Measurements from ENCODE around the gene FLNC.
A peak's percentile ranks its signal among the peaks of the same experiment; 100 is the strongest.

The FLNC gene

DNA sequence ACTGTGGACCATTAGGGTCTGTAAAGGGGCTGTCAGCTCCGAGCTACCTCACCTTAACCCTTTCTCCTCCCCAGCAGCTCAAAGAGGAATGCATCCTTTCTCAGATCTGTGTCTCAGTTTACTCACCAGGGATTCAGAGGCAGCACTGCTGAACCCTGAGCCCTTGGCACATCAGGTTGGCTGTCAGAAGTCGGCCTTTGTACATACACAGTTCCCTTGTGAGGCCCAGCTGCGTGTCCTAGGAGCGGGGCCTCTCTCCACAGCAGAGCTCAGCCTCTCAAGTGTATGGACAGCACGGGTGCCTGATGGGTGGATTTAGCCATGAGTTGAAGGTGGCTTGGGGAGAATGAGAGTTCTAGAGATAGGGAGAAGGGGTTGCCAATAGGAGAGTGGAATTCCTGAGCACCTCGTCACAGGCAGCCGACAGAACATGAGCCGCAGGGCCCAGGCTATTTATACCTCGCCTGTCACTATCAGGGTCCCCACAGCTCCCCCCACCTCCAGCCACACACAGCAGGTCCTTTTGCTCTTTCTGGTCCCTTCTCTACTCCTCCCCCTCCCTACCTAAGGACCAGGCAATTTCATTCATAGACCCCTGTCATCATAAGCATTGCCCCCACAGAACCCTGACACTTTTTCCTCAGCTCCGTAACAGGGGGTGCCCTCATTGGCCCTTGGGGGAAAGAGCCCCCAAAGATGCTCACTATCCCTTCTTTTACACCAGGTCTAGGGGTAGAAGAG is 2.1 kb upstream of the FLNC start:
- TF ChIP-seq, protein P1, sequence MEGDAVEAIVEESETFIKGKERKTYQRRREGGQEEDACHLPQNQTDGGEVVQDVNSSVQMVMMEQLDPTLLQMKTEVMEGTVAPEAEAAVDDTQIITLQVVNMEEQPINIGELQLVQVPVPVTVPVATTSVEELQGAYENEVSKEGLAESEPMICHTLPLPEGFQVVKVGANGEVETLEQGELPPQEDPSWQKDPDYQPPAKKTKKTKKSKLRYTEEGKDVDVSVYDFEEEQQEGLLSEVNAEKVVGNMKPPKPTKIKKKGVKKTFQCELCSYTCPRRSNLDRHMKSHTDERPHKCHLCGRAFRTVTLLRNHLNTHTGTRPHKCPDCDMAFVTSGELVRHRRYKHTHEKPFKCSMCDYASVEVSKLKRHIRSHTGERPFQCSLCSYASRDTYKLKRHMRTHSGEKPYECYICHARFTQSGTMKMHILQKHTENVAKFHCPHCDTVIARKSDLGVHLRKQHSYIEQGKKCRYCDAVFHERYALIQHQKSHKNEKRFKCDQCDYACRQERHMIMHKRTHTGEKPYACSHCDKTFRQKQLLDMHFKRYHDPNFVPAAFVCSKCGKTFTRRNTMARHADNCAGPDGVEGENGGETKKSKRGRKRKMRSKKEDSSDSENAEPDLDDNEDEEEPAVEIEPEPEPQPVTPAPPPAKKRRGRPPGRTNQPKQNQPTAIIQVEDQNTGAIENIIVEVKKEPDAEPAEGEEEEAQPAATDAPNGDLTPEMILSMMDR (IDR thresholded peaks at IDR 0.05; ENCODE audit: control extremely low read depth, extremely low read depth, low read depth, missing control alignments) = no peak
- POLR2A ChIA-PET = no interaction called here
- CTCF ChIA-PET = interaction anchor here (0.7 to 4.4 kb wide), 5 partner anchors 10 to 401 kb away, joined by 3 to 18 read pairs (median 4); no protein-coding TSS in a partner anchor
- DNase-seq (ENCODE audit: extremely low spot score) = no peak

DNA sequence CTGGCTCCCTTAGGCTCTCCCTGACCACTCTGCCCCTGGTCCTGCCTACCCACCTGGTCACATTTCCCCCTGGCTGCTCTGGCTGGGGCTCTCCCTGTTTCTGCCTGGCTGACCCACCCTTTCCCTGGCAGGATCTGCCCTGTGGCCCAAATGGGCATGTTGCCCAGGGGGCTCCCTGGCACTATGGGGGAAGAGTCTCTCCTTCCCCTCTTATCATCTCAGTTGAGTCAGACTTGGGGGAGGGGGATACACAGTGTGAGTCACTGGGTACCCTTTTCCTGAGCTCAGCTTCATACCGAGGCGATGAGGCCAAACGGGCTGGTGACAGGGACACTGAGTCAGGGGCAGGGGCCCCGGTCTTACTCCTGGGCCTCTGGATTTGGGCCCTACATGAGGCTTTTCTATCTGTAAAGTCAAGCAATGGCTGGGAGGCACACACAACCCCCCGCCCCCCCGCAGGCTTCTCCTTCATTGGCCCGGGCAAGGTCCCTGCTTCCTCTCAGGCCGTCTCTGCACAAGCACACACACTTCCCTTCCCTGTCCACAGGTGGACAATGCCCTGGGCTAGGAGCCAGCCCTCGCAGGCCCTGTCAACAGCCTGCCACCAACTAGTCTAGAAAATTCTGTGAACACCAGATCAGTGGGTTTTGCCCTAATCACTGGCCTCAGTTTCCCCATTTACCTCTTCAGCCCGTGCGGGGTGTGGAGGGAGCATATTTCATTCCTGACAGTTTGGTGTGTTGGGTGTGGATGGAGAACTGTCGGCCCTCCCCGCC is 627 bp upstream of the FLNC start:
- TF ChIP-seq, protein P1 (IDR thresholded peaks at IDR 0.05; ENCODE audit: control extremely low read depth, extremely low read depth, low read depth, missing control alignments) = no peak
- ChIA-PET POLR2A (no interaction called here), CTCF (interaction anchor here (4.4 kb wide), 1 partner anchor 12 kb away, joined by 18 read pairs; no protein-coding TSS in a partner anchor)
- DNase-seq (ENCODE audit: extremely low spot score) = no peak

DNA sequence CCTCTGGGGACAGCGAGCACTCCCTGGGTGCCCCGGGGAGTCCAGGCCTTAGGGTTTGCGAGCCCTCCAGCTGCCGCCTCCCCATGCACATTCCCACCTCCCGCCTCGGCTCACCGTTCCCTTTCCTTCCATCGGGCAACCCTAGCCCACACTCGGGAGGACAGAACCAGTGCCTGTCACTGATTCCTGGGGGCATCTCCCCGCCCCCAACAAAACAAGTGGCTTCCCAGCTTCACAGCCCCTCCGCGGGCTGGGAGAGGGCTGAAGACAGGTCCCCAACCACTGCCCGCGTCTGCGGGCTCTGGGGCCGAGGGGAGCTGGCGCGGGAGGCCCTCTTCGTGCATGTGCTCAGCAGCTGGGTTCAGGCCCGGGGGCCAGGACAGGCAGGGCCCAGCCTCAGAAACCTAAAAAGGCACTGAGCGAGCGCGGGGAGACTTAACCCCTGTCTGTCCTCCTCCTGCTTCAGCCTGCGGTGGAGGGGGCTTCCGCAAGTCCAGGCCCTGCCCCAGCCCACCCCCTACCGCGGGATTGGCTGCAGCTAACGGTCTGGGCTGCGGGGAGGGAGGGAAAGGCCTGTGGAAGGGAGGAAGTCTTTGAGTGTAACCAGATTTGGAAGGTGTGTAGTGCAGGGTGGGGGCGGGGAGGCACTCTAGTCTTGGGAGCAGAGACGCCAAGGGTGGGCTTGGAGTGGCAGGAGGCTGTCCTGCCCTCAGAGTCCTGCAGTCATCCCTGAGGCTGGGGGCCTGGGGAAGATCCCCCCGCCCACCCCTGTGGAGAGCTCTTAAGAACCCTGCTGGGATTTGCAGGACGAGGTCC is 1.2 kb downstream of the FLNC start:
- DNase-seq (ENCODE audit: extremely low spot score) = peak; percentile 49
- TF ChIP-seq, protein P1 (IDR thresholded peaks at IDR 0.05; ENCODE audit: control extremely low read depth, extremely low read depth, low read depth, missing control alignments) = no peak
- ChIA-PET CTCF (interaction anchor here (0.9 to 5.4 kb wide), 6 partner anchors 9 to 387 kb away, joined by 3 to 38 read pairs (median 5); partner anchors contain the start of gene ATP6V1F), POLR2A (no interaction called here)

DNA sequence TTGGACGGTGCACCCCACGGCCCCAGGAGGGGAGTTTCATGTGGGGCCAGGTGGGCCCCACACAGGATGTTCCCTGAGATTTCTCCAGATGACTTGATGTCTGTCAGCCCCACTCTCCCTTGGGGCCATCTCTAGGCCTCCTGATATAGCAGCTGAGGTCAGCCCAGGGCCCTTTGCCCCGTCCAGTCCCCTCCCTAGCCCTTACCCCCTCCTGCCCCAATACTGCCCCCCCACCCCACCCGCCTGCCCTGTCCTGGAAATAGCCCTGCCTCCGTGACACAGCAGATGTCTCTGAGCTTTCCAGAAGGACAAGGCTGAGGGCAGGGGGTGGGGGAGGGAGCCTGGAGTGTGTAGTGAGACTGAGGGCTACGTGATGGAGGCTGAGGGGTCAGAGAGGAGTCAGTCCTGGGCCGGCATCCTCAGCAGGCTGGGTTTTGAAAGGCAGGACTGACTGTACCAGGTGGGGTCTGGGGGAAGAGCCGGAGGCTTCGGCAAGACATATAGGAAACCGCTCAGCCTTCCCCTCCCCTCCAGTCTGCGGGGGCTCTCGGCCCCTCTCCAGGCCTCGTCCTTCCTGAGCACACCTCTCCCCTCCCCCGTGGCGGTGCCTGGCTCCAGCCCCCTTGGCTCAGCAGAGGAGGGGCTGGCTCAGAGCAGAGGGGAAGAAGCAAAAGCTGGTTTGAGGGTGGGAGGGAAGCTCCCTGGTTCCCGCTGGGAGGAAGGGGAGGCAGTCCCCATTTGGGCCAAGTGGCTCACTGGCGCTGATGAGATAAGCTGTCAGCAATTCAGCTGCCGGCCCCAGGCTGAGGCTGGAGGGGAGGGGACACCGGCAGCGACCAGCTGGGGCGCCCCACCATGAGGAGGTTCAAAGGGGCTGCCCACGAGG is 2.0 kb downstream of the FLNC start:
- ChIA-PET CTCF (interaction anchor here (0.8 to 5.4 kb wide), 10 partner anchors 10 to 386 kb away, joined by 3 to 38 read pairs (median 5); partner anchors contain the start of gene ATP6V1F), POLR2A (no interaction called here)
- TF ChIP-seq, protein P1 (IDR thresholded peaks at IDR 0.05; ENCODE audit: control extremely low read depth, extremely low read depth, low read depth, missing control alignments) = no peak
- no peak for DNase-seq (ENCODE audit: extremely low spot score)

DNA sequence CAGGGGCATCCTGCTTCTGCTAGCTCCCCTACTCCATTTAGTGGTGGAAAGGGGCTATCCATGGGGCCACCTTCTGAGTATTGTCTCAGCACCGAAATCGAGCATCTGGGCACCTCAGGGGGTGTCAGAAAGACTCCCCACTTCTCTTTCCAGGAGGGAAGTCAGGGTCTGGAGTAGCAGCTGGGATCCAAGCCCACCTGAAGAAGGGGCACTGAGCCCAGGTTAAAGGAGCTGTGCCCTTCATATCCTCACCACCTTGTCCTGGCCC is 2.6 kb downstream of the FLNC start:
- CTCF ChIA-PET = interaction anchor here (0.7 to 5.4 kb wide), 10 partner anchors 9 to 385 kb away, joined by 3 to 38 read pairs (median 4); partner anchors contain the start of gene ATP6V1F
- TF ChIP-seq, protein P1 (IDR thresholded peaks at IDR 0.05; ENCODE audit: control extremely low read depth, extremely low read depth, low read depth, missing control alignments) = no peak
- POLR2A ChIA-PET = no interaction called here
- DNase-seq (ENCODE audit: extremely low spot score) = no peak

Data from GM10248 (cell line).